H7 (cell line): Measurements from ENCODE around the gene MED13L. TPM values are rescaled to one million over a fixed set of nuclear protein-coding genes. Genes with fewer than 3 reads are reported as not detected.
"Not testable (repeated sequence)": the region's sequence is repeated elsewhere in the genome, so short reads cannot be mapped to it uniquely, and the experiment has no call there.

Experiments
- DNase-seq: peaks from one replicate; pipeline ENCODE4 v3.0.0; 2012
- H3K27me3 ChIP-seq: 2 replicates; pipeline ENCODE4 v1.6.0; 2011; ENCODE audit warnings: mild to moderate bottlenecking, low read length; ENCODE audit not compliant: control insufficient read depth, insufficient read depth
- H3K36me3 ChIP-seq: replicated peaks from 2 replicates; pipeline ENCODE4 v1.5.1; 2011; ENCODE audit warnings: low read length; ENCODE audit not compliant: control insufficient read depth, insufficient read depth
- H3K4me3 ChIP-seq: 2 replicates; pipeline ENCODE4 v1.5.1; 2011; ENCODE audit warnings: low read depth, mild to moderate bottlenecking, control low read depth, low read length, moderate library complexity; ENCODE audit not compliant: insufficient read depth
- total RNA-seq: library from RNA; depleted of rRNA; stranded (reverse); fragments of >200 nt; shearing (Covaris generic); gene quantifications from 2 replicates; pipeline ENCODE4 v1.2.3, GENCODE V29; 2014

The MED13L gene
- total RNA-seq, 1 experiment from 2014 or later, result 39.7 TPM

DNA sequence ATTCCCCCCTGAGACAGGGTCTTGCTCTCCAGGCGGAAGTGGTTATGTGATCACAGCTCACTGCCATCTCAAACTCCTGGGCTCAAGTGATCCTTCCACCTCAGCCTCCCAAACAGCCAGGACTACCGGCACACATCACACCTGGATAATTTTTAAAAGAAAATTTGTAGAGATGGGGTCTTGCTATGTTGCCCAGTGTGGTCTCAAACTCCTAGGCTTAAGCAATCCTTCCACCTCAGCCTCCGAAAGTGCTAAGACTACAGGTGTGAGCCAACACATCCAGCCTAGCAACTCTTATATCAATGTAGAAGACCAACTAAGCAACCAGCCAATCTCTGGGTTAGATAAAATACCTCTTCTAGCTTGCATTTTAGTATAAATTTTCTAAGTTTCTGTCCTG lies 297.2 kb downstream of the MED13L start:
- H3K4me3 ChIP-seq, result no peak overlapping the region
- peaks cover 4% of the 10 kb centered on the region for H3K36me3 ChIP-seq
- H3K27me3 ChIP-seq, result no peaks in the 10 kb centered on the region
- DNase-seq, result no peak

DNA sequence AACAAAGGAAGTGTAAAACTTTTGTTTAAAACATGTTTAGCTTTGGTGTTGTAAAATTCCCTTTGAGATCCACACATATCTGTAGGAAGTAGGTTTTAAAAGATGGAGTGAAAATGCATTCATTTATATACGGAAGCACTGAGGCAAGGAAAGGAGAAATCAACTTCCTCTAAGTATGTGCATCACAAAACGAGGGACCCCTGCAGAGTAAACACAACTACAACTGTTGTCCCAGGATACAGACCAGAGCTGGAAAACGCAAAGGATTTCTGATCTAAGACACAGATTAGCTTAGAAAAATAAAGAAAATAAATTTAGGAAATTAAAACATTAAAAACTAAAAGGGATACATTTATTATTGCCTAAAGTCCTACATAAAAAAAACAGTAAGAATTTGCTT lies 297.6 kb downstream of the MED13L start:
- Histone ChIP-seq H3K4me3 (no peak overlapping the region), H3K36me3 (peaks cover 4% of the 10 kb centered on the region), H3K27me3 (no peaks in the 10 kb centered on the region)
- no peak for DNase-seq

DNA sequence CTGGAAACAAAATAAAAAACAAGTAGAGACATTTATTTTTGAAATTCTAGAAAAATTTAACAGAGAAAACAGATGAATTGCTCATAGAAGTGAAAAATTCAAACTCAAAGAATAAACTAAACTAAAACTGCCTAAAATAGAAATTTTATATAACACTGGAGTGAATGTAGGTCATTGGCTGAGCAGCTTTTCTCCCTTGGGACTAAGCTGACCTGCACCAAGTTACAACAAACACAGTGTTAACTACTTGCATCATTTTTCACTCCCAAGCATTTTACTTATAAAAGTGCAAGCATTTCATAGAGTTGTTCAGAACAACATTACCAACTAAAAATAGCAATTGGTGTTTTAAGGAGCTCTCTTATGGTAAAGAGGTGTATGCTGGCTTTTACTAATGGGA lies 298.1 kb downstream of the MED13L start:
- DNase-seq, result no peak
- Histone ChIP-seq H3K36me3 (peaks cover 4% of the 10 kb centered on the region), H3K27me3 (no peaks in the 10 kb centered on the region), H3K4me3 (no peak overlapping the region)

DNA sequence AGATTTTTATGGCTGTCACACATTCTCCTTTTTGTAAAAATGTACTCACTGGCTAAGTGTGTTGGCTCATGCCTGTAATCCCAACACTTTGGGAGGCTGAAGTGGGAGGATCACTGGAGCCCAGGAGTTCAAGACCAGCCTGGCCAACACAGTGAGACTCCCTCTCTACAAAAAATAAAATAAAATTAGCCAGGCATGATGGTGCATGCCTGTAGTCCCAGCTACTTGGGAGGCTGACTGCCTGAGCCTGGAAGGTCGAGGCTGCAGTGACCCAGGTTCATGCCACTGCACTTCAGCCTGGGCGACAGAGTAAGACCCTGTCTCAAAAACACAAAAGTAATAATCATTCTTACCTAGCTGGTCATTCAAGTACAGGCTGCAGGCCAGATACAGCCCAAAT lies 300.7 kb downstream of the MED13L start:
- H3K4me3 ChIP-seq, DNase-seq, H3K27me3 ChIP-seq, H3K36me3 ChIP-seq: not testable (repeated sequence)

DNA sequence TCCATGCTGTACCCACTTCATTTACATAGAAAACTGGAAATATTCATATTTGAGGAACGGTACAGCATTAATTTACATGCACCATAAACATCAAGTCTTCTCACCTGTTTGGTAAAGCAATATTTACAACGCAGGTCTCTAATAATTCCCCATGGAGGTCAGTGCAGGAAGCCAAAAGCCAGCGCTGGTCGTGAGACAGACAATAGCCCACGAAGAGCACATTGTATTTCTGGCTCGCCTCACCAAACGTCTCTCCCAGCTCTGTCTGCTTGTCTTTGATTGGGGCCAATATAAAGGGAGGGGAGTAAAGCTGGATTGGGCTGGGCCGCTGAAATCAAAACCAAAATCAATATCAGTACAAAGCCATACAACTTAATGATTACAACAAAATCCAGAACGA lies 302.1 kb downstream of the MED13L start:
- Histone ChIP-seq H3K36me3 (peaks cover 5% of the 10 kb centered on the region), H3K4me3 (no peak overlapping the region), H3K27me3 (no peaks in the 10 kb centered on the region)
- DNase-seq, result no peak

DNA sequence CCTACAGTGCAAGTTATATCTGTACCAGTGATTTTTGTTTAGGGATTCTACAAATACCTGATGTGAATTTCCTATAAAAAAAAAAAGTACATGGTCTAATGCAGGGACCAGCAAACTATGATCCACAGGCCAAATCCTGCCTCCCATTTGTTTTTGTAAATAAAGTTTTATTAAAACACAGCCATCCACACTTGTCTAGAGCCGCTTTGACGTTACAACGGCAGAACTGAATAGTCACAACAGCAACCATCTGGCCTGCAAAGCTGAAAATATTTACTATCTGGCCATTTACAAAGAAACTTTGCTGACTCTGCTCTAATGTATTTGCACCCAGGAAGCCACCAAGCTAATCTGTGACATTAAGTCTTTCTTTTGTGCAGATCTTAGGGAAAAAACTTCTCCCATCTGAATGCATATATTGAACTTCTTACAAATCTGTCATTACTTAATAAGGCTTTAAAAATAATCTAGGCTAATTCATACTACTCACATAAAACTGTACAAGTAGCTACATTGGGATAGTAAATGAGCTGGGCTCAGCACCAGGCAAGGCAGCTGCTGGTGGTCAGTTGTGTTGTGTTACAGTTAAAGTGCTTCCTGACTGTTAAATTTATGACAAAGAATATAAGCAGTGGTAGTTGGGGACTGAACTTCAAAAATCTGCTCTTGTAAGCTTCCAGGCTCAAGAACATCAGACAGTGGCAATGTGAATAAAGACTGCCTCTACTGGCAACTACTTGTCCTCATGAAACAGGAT lies 303.3 kb downstream of the MED13L start:
- H3K27me3 ChIP-seq, result no peaks in the 10 kb centered on the region
- H3K36me3 ChIP-seq, result peaks cover 4% of the 10 kb centered on the region
- DNase-seq, result no peak
- H3K4me3 ChIP-seq, result no peak overlapping the region

DNA sequence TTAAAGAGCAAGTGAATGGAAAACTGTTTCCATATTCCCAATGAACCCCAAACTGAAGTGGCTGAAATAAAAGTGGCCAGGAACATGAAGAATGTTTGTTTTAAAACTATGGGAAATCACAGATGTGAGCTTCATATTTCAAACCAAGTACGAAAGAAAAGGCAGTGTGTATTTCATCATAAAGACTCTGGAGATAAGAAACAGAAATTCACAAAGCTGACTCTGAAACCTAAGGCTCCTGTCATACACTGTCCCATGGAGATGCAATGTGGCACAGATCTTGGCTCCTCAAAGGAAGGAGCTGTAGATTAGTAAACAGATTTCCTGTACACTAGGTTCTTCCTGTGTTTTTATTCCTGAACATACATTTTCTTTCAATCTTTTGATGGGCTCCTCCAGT lies 304.4 kb downstream of the MED13L start:
- no peak for DNase-seq
- no peak overlapping the region for H3K4me3 ChIP-seq
- no peaks in the 10 kb centered on the region for H3K27me3 ChIP-seq
- peaks cover 4% of the 10 kb centered on the region for H3K36me3 ChIP-seq

DNA sequence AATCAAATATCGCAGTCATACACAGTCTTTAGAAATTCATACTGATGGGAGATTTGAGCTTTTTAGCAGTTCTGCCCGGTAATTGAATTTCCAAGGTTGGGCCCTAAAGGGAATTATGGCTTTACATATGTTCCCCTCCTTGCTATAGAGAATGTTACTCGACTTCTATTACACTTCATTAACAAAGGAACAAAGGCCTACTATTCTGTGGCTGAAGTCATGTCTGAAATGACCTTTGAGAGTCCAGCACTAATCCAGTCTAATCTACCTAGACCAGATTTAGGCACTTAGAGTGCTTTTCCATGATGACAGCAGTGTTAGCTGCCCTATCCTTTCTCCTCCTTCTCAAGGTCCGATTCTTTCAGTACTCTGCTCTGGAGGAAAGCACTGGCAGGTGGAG lies 305.3 kb downstream of the MED13L start:
- Histone ChIP-seq H3K4me3 (no peak overlapping the region), H3K36me3 (peaks cover 4% of the 10 kb centered on the region), H3K27me3 (no peaks in the 10 kb centered on the region)
- no peak for DNase-seq

DNA sequence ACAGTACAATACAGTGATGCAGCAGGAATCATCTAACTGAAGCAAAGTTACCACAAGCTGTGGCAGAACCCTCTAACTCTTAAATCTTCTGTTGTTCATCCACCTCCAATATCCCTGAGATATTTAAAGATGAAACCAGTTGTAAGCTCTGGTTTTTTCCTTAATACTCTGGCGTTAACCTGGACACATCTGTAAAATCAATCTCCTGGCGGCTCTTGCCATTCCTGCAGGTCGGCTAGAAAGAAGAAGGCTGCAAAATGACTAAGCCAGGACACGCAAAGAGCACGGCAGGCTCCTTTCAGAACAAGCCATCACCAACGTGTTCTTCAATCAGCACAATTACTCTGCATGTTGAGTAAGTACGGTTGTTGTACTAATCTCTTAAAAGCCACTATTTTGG lies 309.3 kb downstream of the MED13L start:
- H3K36me3 ChIP-seq, result peaks cover 9% of the 10 kb centered on the region
- H3K27me3 ChIP-seq, result no peaks in the 10 kb centered on the region
- no peak overlapping the region for H3K4me3 ChIP-seq
- DNase-seq, result no peak

DNA sequence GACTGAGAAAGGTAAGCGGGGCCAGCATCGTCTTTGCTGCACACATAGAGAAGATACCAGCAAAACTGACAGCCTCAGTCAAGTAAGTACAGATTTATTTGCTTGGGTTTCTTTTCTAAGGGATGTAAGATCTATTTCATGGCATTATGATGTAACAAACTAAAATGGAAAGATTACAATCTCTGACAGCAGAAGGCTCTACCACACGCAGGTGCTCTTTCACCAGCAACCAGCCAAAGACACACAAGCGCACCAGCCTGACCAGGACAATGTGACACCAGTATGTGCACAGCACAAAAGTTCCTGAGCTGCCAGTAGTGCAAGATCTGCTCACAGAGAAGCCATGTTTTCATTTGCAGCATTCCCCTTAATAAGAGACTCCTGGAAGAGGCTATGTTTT lies 311.1 kb downstream of the MED13L start:
- Histone ChIP-seq H3K36me3 (peaks cover 12% of the 10 kb centered on the region), H3K4me3 (no peak overlapping the region), H3K27me3 (no peaks in the 10 kb centered on the region)
- DNase-seq, result no peak

DNA sequence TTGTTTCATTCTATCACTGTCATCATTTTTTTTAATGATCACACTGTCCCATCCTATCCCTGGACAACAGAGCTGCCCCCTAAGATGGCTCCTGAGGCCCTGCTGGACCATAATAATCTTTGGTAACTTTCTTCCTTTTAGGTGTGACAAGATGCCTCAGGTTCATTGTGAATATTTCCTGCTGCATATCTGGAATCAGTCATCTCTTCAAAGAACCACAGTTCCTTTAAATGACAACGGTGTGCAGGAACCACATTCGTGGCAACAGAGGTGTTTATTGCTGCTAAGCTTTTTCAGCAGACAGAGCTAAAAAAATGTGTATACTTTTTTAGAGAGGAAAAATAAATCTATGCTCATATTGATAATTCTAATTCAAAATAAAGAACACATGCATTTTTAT lies 312.9 kb downstream of the MED13L start:
- Histone ChIP-seq H3K27me3 (no peaks in the 10 kb centered on the region), H3K4me3 (no peak overlapping the region), H3K36me3 (peaks cover 12% of the 10 kb centered on the region)
- no peak for DNase-seq

DNA sequence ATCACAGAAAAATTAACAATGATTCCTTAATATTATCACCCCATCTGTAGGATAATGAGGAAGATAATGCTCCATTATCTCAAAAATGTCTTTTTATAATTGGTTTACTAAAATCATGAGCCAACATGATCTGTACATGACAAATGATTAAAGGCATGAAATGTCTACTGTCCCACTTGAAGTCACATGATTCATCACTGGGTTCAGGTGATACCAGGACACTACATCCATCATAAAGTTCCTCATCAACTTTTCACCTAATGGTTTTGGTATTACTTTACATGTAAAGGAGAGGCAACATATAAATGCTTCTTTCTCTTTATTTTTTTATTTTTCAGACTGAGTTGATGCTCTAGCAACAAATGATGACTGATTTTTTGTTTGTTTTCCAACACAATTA lies 313.3 kb downstream of the MED13L start:
- peaks cover 12% of the 10 kb centered on the region for H3K36me3 ChIP-seq
- no peak overlapping the region for H3K4me3 ChIP-seq
- H3K27me3 ChIP-seq, result no peaks in the 10 kb centered on the region
- DNase-seq, result no peak

DNA sequence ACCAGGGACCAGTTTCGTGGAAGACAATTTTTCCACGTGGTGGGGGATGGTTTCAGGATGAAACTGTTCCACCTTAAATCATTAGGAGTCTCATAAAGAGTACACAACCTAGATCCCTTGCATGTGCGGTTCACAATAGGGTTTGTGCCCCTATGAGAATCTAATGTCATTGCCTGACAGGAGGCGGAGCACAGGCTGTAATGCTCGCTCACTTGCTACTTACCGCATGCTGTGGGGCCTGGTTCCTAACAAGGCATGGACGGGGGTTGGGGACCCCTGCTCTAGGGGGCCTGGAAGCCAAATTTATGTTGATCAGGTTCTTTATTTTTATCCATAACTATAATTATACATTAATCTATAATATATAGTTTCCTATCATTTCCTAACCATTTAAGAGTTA lies 315.3 kb downstream of the MED13L start:
- H3K27me3 ChIP-seq, result no peaks in the 10 kb centered on the region
- no peak for DNase-seq
- H3K4me3 ChIP-seq, result no peak overlapping the region
- peaks cover 12% of the 10 kb centered on the region for H3K36me3 ChIP-seq

DNA sequence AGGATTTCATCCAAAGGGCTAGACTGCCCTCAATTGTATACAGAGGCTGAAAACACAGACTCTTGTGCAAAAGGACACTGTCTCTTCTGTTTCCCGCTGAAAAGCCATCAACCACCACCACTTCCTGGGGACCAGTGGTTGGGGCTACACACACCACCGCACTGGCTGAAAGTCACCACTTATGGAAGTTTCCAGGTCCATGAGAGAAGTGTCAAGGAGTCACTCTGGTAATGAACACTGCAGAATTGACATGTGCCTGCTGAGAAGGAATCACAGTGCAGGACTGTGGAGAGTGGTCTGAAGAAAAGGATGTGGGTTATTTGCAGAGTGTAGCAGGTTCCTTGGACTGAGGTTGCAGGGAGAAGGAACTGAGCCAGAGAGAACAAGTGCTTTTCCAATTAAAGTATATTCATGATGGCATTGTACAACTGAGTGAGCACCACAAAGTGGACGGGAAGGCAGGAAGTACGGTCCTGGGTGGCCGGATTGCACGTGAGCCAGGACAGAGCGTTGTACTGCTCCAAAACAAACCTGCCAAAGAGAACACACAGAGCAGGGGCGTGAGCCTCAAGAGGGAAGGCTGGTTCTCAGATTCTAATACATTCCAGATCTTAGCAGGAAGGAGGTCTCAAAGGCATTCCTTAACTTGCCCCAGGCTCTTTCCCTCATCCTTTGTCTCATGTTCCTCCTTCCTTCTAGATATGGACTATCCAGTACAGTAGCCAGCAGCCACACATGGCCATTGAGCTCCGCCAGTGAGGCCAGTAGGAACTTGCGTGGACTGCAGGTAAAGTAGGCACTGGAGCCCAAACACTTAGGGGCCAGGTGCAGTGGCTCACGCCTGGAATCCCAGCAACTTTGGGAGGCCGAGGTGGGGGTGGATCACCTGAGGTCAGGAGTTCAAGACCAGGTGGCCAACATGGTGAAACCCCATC lies 316.4 kb downstream of the MED13L start:
- no peaks in the 10 kb centered on the region for H3K27me3 ChIP-seq
- peaks cover 12% of the 10 kb centered on the region for H3K36me3 ChIP-seq
- no peak overlapping the region for H3K4me3 ChIP-seq
- DNase-seq, result no peak

DNA sequence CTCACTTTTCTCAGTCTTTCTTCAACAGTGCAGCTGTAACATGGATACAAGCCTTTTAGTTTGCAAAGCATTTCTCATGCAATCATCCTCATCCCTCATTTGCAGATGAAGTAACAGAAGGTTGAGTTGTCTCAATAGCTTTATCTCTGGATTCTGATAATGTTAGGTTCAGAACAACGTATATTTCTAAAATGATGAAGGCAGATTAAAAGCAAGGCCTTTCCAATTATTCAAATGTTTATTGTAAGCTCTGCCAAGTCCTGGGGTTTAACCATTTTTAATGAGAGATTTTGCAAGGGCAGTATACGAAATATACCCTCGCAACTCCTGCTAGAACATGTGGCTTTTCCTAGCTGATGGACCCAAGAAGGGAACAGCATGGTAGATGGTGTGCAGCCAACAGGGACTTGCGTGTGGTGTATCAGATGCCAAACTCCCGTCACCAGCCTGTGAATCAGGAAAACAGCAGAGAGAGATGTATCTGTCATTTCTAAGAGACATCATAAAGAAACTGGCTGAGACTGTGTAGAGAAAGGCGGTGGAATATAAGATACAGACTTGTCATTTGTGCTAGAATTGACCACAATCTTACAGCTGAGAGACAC lies 319.7 kb downstream of the MED13L start:
- Histone ChIP-seq H3K27me3 (no peaks in the 10 kb centered on the region), H3K4me3 (no peak overlapping the region), H3K36me3 (peaks cover 6% of the 10 kb centered on the region)
- DNase-seq, result no peak
